Measurements from ENCODE around the gene ETDB.
A peak's percentile ranks its signal among the peaks of the same experiment; 100 is the strongest.
"Not testable (repeated sequence)": the region's sequence is repeated elsewhere in the genome, so short reads cannot be mapped to it uniquely, and the experiment has no call there.

Gene ETDB

GRCh38 chrX:135120056-135120576 is at the start of gene ETDB:
Gene ETDB, minus strand, starts transcription at chrX:135120526. Its CDS starts 1,265 bp downstream, at chrX:135119261.
- not testable (repeated sequence) for DNase-seq

GRCh38 chrX:135169534-135169933 is 49.2 kb upstream of the ETDB start:
- DNase-seq, result not testable (repeated sequence)

GRCh38 chrX:135168486-135168885 is 48.2 kb upstream of the ETDB start:
- DNase-seq, result no peak

- not testable (repeated sequence) for DNase-seq
These were observed 34.4 kb upstream of the ETDB start for GRCh38 chrX:135154688-135155087.

- not testable (repeated sequence) for DNase-seq
These were observed 5.8 kb upstream of the ETDB start for GRCh38 chrX:135126145-135126544.

- DNase-seq, result not testable (repeated sequence)
These were observed 4.3 kb downstream of the ETDB start for GRCh38 chrX:135116064-135116463.

GRCh38 chrX:135114392-135114791 is 5.9 kb downstream of the ETDB start:
- no peak for DNase-seq

GRCh38 chrX:135112743-135113142 is 7.6 kb downstream of the ETDB start:
- DNase-seq, result no peak

GRCh38 chrX:135112096-135112729 is 8.1 kb downstream of the ETDB start:
- no peak for DNase-seq

- no peak for DNase-seq
These were observed 10.8 kb downstream of the ETDB start for GRCh38 chrX:135109554-135109953.

GRCh38 chrX:135099493-135099783 is 20.9 kb downstream of the ETDB start:
- no peak for DNase-seq

GRCh38 chrX:135097196-135097744 is 23.1 kb downstream of the ETDB start:
- DNase-seq, result not testable (repeated sequence)

- no peak for DNase-seq
These were observed 24.6 kb downstream of the ETDB start for GRCh38 chrX:135095715-135096114.

- DNase-seq, result no peak
These were observed 25.6 kb downstream of the ETDB start for GRCh38 chrX:135094726-135095125.

GRCh38 chrX:135089126-135089525 is 31.2 kb downstream of the ETDB start:
- no peak for DNase-seq

GRCh38 chrX:135087867-135088266 is 32.5 kb downstream of the ETDB start:
- no peak for DNase-seq

GRCh38 chrX:135086197-135086854 is 34.0 kb downstream of the ETDB start:
- peak; percentile 24 for DNase-seq

GRCh38 chrX:135081693-135082404 is 38.5 kb downstream of the ETDB start:
- no peak for DNase-seq
